Subcutaneous abdominal adipose tissue (tissue), 5 donors: ENCODE measurements around the gene TET2.
A peak's percentile ranks its signal among the peaks of the same experiment; 100 is the strongest.

Experiments
- H3K27ac ChIP-seq: one replicate; pipeline ENCODE4 v1.7.0; 2013; ENCODE audit warnings: low read depth, mild to moderate bottlenecking, inconsistent platforms, low read length, moderate library complexity
- H3K27me3 ChIP-seq, 5 donors: one replicate each; pipeline ENCODE4 v1.7.0; 2013; ENCODE audit warnings: low read length in 5 of 5, inconsistent platforms in 1 of 5; ENCODE audit not compliant: control insufficient read depth in 5 of 5, insufficient read depth in 4 of 5
- H3K36me3 ChIP-seq, 5 donors: one replicate each; pipeline ENCODE4 v1.7.0; 2013; ENCODE audit warnings: low read length in 5 of 5; ENCODE audit not compliant: control insufficient read depth in 5 of 5, insufficient read depth in 5 of 5
- H3K4me1 ChIP-seq, 5 donors: one replicate each; pipeline ENCODE4 v1.7.0; 2013; ENCODE audit warnings: low read length in 5 of 5, mild to moderate bottlenecking in 3 of 5, moderate library complexity in 1 of 5; ENCODE audit not compliant: control insufficient read depth in 5 of 5, insufficient read depth in 5 of 5
- H3K4me3 ChIP-seq, 5 donors: one replicate each; pipeline ENCODE4 v1.7.0; 2013; ENCODE audit warnings: low read length in 5 of 5, low read depth in 1 of 5
- H3K9ac ChIP-seq, 5 donors: one replicate each; pipeline ENCODE4 v1.7.0; 2013; ENCODE audit warnings: low read length in 5 of 5, mild to moderate bottlenecking in 4 of 5, moderate library complexity in 3 of 5
- H3K9me3 ChIP-seq, 5 donors: one replicate each; pipeline ENCODE4 v1.7.0; 2013; ENCODE audit warnings: low read length in 5 of 5; ENCODE audit not compliant: control insufficient read depth in 5 of 5
- donor health status: healthy.
- donor health status: healthy.
- donor health status: healthy.
- donor health status: healthy.
- donor health status: healthy.

TET2 gene

GRCh38 chr4:105146276-105147015 is at the start of gene TET2:
Gene TET2 (plus strand): TSS chr4:105146876. CDS start chr4:105233943, 87,067 bp downstream.
- peak within 1 kb of the TSS; percentile 89 to 98 (median 97) for H3K9ac ChIP-seq
- no peaks in the 10 kb centered on the region for H3K9me3 ChIP-seq
- peak within 1 kb of the TSS; percentile 69 for H3K27ac ChIP-seq
- H3K4me3 ChIP-seq: peak within 1 kb of the TSS; percentile 95 to 100 (median 98)
- peaks cover 0 to 36% (median 32%) of the 10 kb centered on the region in 5 donors for H3K4me1 ChIP-seq
- H3K36me3 ChIP-seq: no peaks in the 10 kb centered on the region
- no peaks in the 10 kb centered on the region for H3K27me3 ChIP-seq

GRCh38 chr4:105102016-105102415 is 44.7 kb upstream of the TET2 start:
- H3K36me3 ChIP-seq: no peaks in the 10 kb centered on the region
- H3K9me3 ChIP-seq: peaks cover 0 to 5% (median 3%) of the 10 kb centered on the region in 5 donors
- no peak overlapping the region for H3K27ac ChIP-seq
- H3K4me3 ChIP-seq: no peak overlapping the region
- H3K27me3 ChIP-seq: no peaks in the 10 kb centered on the region
- no peaks in the 10 kb centered on the region for H3K4me1 ChIP-seq
- H3K9ac ChIP-seq: no peak overlapping the region

GRCh38 chr4:105106426-105106825 is 40.2 kb upstream of the TET2 start:
- H3K4me1 ChIP-seq: no peaks in the 10 kb centered on the region
- no peaks in the 10 kb centered on the region for H3K27me3 ChIP-seq
- H3K4me3 ChIP-seq: no peak overlapping the region
- H3K36me3 ChIP-seq: no peaks in the 10 kb centered on the region
- no peak overlapping the region for H3K9ac ChIP-seq
- H3K27ac ChIP-seq: no peak overlapping the region
- H3K9me3 ChIP-seq: no peaks in the 10 kb centered on the region

- Histone ChIP-seq H3K4me1 (no peaks in the 10 kb centered on the region), H3K4me3 (no peak overlapping the region), H3K9ac (no peak overlapping the region), H3K27ac (no peak overlapping the region), H3K9me3 (no peaks in the 10 kb centered on the region), H3K36me3 (no peaks in the 10 kb centered on the region), H3K27me3 (no peaks in the 10 kb centered on the region)
Measured at GRCh38 chr4:105107095-105107856, 39.4 kb upstream of the TET2 start.

GRCh38 chr4:105108971-105109370 is 37.7 kb upstream of the TET2 start:
- Histone ChIP-seq H3K27me3 (no peaks in the 10 kb centered on the region), H3K9ac (no peak overlapping the region), H3K9me3 (no peaks in the 10 kb centered on the region), H3K4me3 (no peak overlapping the region), H3K27ac (no peak overlapping the region), H3K4me1 (no peaks in the 10 kb centered on the region), H3K36me3 (no peaks in the 10 kb centered on the region)

GRCh38 chr4:105112274-105112673 is 34.4 kb upstream of the TET2 start:
- H3K9ac ChIP-seq: no peak overlapping the region
- no peaks in the 10 kb centered on the region for H3K4me1 ChIP-seq
- no peaks in the 10 kb centered on the region for H3K36me3 ChIP-seq
- H3K27ac ChIP-seq: no peak overlapping the region
- no peaks in the 10 kb centered on the region for H3K9me3 ChIP-seq
- no peak overlapping the region for H3K4me3 ChIP-seq
- no peaks in the 10 kb centered on the region for H3K27me3 ChIP-seq

- no peak overlapping the region for H3K9ac ChIP-seq
- no peaks in the 10 kb centered on the region for H3K36me3 ChIP-seq
- no peak overlapping the region for H3K27ac ChIP-seq
- no peaks in the 10 kb centered on the region for H3K27me3 ChIP-seq
- no peaks in the 10 kb centered on the region for H3K9me3 ChIP-seq
- H3K4me3 ChIP-seq: no peak overlapping the region
- H3K4me1 ChIP-seq: no peaks in the 10 kb centered on the region
Measured at GRCh38 chr4:105113800-105114199, 32.9 kb upstream of the TET2 start.

GRCh38 chr4:105116616-105117319 is 29.9 kb upstream of the TET2 start:
- Histone ChIP-seq H3K9ac (no peak overlapping the region), H3K27me3 (no peaks in the 10 kb centered on the region)

GRCh38 chr4:105119356-105119755 is 27.3 kb upstream of the TET2 start:
- no peaks in the 10 kb centered on the region for H3K36me3 ChIP-seq
- peaks cover 0 to 3% (median 0%) of the 10 kb centered on the region in 5 donors for H3K9me3 ChIP-seq
- H3K27me3 ChIP-seq: no peaks in the 10 kb centered on the region
- H3K9ac ChIP-seq: no peak overlapping the region
- no peak overlapping the region for H3K4me3 ChIP-seq
- no peaks in the 10 kb centered on the region for H3K4me1 ChIP-seq
- no peak overlapping the region for H3K27ac ChIP-seq

More at GRCh38 chr4:105116616-105117319, 29.9 kb upstream of the TET2 start:
- no peak overlapping the region for H3K27ac ChIP-seq
- H3K4me1 ChIP-seq: no peaks in the 10 kb centered on the region
- H3K9me3 ChIP-seq: no peaks in the 10 kb centered on the region
- H3K36me3 ChIP-seq: no peaks in the 10 kb centered on the region
- H3K4me3 ChIP-seq: no peak overlapping the region

- H3K4me1 ChIP-seq: no peaks in the 10 kb centered on the region
- no peaks in the 10 kb centered on the region for H3K36me3 ChIP-seq
- H3K27ac ChIP-seq: no peak overlapping the region
- H3K27me3 ChIP-seq: no peaks in the 10 kb centered on the region
- peaks cover 0 to 3% (median 0%) of the 10 kb centered on the region in 5 donors for H3K9me3 ChIP-seq
- no peak overlapping the region for H3K4me3 ChIP-seq
- H3K9ac ChIP-seq: no peak overlapping the region
Measured at GRCh38 chr4:105120626-105121025, 26.1 kb upstream of the TET2 start.
